ENCODE data around the gene ETS1.

DNA sequence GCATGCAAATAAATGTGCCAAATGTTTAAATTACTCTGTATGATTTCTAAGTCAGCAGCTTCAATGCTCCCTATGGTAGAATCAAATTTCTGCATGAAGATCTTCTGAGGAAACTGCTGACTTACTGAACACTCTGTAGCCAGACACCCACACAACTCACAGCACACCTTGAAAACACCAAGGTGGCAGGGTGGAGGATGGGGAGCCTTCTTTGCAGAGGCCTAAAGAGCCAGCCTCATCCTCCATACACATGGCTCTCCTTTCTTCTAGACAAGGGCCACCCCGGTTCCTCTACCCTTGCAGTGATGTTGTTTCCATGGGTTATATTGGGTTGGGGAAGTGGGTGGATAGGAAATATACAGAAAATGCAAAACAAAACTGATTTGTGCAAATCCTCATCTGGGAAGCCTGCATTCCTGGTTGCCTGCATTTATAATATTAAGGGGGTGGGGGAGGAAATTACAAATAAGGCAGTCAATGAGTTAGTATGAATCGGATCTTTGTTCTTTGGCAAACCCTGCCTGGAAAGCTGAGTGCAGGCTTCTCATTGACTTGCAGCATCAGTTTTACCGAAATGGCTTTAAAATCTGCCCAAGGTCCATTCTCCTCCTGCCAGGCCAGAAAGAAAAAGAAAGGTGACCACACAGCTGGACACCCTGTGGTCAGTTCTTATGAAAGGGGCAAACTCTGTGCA, 15.8 kb upstream of the ETS1 start:
- TF ChIP-seq POLR2AphosphoS5 (IDR thresholded peaks at IDR 0.05; ENCODE audit: low read depth, low read length) (no peak), TAF1 (IDR thresholded peaks at IDR 0.05; ENCODE audit: borderline replicate concordance, insufficient read depth, low read length) (no peak), FOXP2 (optimal IDR thresholded peaks at IDR 0.05; ENCODE audit: borderline replicate concordance, extremely low read depth, extremely low read length, insufficient read depth) (no peak), SIN3A (IDR thresholded peaks at IDR 0.05; ENCODE audit: borderline replicate concordance, insufficient read depth, low read length) (no peak)
- TF ChIP-seq, protein P1, sequence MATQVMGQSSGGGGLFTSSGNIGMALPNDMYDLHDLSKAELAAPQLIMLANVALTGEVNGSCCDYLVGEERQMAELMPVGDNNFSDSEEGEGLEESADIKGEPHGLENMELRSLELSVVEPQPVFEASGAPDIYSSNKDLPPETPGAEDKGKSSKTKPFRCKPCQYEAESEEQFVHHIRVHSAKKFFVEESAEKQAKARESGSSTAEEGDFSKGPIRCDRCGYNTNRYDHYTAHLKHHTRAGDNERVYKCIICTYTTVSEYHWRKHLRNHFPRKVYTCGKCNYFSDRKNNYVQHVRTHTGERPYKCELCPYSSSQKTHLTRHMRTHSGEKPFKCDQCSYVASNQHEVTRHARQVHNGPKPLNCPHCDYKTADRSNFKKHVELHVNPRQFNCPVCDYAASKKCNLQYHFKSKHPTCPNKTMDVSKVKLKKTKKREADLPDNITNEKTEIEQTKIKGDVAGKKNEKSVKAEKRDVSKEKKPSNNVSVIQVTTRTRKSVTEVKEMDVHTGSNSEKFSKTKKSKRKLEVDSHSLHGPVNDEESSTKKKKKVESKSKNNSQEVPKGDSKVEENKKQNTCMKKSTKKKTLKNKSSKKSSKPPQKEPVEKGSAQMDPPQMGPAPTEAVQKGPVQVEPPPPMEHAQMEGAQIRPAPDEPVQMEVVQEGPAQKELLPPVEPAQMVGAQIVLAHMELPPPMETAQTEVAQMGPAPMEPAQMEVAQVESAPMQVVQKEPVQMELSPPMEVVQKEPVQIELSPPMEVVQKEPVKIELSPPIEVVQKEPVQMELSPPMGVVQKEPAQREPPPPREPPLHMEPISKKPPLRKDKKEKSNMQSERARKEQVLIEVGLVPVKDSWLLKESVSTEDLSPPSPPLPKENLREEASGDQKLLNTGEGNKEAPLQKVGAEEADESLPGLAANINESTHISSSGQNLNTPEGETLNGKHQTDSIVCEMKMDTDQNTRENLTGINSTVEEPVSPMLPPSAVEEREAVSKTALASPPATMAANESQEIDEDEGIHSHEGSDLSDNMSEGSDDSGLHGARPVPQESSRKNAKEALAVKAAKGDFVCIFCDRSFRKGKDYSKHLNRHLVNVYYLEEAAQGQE (IDR thresholded peaks at IDR 0.05; ENCODE audit: insufficient read depth in 1 of 2, low read depth in 2 of 2, low read length in 2 of 2) = no peak
